ENCODE measurements around the gene HOXC4. TPM values are rescaled to one million over a fixed set of nuclear protein-coding genes. Genes with fewer than 3 reads are reported as not detected.

HOXC4 gene
- total RNA-seq, 4 donors from 2014 or later, result 1.1 to 3.1 (median 1.3) TPM

GRCh38 chr12:54058128-54058768, 4.6 kb downstream of the HOXC4 start:
- Histone ChIP-seq H3K9me3 (no peaks in the 10 kb centered on the region), H3K36me3 (no peaks in the 10 kb centered on the region), H3K4me3 (no peak overlapping the region), H3K27me3 (peaks cover 0 to 55% (median 0%) of the 10 kb centered on the region in 4 donors), H3K27ac (no peak overlapping the region), H3K4me1 (peaks cover 1 to 44% (median 2%) of the 10 kb centered on the region in 3 donors)
- intact Hi-C loops (cut with DNase I), result no loop called here
- no peak for DNase-seq
- 69 to 73% methylated on average over 9 to 13 of the region's 14 CpGs for WGBS, 2 donors
- TF ChIP-seq POLR2A (IDR thresholded peaks at IDR 0.05), result no peak
- TF ChIP-seq, protein P1, sequence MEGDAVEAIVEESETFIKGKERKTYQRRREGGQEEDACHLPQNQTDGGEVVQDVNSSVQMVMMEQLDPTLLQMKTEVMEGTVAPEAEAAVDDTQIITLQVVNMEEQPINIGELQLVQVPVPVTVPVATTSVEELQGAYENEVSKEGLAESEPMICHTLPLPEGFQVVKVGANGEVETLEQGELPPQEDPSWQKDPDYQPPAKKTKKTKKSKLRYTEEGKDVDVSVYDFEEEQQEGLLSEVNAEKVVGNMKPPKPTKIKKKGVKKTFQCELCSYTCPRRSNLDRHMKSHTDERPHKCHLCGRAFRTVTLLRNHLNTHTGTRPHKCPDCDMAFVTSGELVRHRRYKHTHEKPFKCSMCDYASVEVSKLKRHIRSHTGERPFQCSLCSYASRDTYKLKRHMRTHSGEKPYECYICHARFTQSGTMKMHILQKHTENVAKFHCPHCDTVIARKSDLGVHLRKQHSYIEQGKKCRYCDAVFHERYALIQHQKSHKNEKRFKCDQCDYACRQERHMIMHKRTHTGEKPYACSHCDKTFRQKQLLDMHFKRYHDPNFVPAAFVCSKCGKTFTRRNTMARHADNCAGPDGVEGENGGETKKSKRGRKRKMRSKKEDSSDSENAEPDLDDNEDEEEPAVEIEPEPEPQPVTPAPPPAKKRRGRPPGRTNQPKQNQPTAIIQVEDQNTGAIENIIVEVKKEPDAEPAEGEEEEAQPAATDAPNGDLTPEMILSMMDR (IDR thresholded peaks at IDR 0.05), result no peak

DNA sequence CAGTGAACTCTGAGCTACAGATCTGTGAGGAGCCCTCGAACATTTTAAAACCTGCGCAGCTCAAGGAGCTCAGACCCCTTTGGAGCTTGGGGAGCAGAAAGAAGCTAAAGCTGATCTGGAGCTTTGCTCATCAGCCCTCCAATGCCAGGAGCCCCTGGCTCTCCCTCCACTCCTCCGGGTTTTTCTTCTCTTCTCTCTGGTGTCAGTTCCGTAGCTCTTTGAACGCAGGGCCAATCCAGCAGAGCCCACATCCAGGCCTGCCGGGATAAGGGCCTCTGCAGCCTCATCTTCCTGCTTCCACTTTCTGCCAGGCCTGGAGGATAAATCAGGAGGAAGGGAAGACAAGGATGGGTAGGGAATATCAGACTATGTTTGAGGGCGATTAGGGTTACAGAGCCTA, 6.0 kb downstream of the HOXC4 start:
- intact Hi-C loops (cut with DNase I), result no loop called here
- Histone ChIP-seq H3K36me3 (no peaks in the 10 kb centered on the region), H3K27me3 (peaks cover 0 to 51% (median 0%) of the 10 kb centered on the region in 4 donors), H3K9me3 (no peaks in the 10 kb centered on the region), H3K4me3 (no peak overlapping the region), H3K27ac (no peak overlapping the region), H3K4me1 (peaks cover 0 to 34% (median 0%) of the 10 kb centered on the region in 3 donors)
- TF ChIP-seq, protein P1 (IDR thresholded peaks at IDR 0.05), result no peak
- TF ChIP-seq POLR2A (IDR thresholded peaks at IDR 0.05), result no peak
- no peak for DNase-seq
- WGBS, 2 donors, result 68% methylated on average over 7 of the region's 7 CpGs

GRCh38 chr12:54060174-54060974, 6.7 kb downstream of the HOXC4 start:
- WGBS, 2 donors, result 63 to 75% methylated on average over 35 of the region's 38 CpGs
- Histone ChIP-seq H3K36me3 (no peaks in the 10 kb centered on the region), H3K9me3 (no peaks in the 10 kb centered on the region), H3K27me3 (peaks cover 0 to 47% (median 0%) of the 10 kb centered on the region in 4 donors), H3K4me3 (no peak overlapping the region), H3K27ac (no peak overlapping the region), H3K4me1 (peaks cover 0 to 27% (median 0%) of the 10 kb centered on the region in 3 donors)
- DNase-seq, result no peak
- TF ChIP-seq, protein P1 (IDR thresholded peaks at IDR 0.05), result no peak
- no peak for TF ChIP-seq POLR2A (IDR thresholded peaks at IDR 0.05)
- intact Hi-C loops (cut with DNase I), result no loop called here

DNA sequence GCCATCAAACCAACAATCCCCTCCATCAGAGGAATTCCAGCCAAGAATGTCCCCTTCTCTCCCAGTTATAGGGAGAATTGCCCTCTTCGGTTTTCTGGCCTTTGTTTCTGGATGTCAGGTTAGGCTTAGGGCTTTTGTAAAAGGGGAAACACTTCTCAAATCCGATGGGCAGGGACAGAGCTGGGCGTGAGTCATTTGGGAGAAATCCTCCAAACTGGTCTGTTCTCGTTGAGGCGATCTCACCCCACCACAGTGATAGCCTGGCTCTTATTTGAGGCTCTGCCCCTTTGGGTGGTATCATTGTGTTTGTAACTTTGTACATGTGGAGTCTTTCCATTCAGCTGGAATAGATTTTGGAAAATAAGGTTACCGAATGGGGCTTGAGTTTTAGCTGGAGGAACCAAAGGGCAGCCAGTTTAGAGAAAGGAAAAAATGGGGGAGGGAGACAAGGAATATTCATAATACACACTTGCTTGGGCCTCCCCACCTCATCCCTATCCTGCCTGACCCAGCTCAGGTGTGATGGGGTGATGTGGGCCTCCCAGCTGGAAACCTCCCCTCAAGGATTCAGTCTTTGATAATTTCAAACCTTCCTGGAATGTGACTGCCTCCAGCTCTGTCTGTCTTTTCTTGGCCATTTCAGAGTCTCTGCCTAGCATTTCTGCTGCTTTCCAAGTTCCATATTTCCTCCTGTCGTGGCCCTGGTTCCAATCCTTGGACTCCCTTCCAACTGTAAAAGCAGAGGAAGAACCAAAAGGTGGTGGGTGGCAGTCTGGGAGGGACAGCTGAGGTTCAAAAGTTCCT, 7.5 kb downstream of the HOXC4 start:
- DNase-seq, result no peak
- no peak for TF ChIP-seq POLR2A (IDR thresholded peaks at IDR 0.05)
- TF ChIP-seq, protein P1 (IDR thresholded peaks at IDR 0.05), result no peak
- Histone ChIP-seq H3K9me3 (no peaks in the 10 kb centered on the region), H3K4me3 (no peak overlapping the region), H3K36me3 (no peaks in the 10 kb centered on the region), H3K27me3 (peaks cover 0 to 52% (median 0%) of the 10 kb centered on the region in 4 donors), H3K4me1 (peaks cover 0 to 19% (median 0%) of the 10 kb centered on the region in 3 donors), H3K27ac (no peak overlapping the region)
- WGBS, 2 donors, result 63 to 75% methylated on average over 7 of the region's 7 CpGs
- intact Hi-C loops (cut with DNase I), result no loop called here
